HCT116 (cell line): ENCODE measurements around the gene NEDD4.

Experiments
- CEBPB ChIP-seq: IDR thresholded peaks from 2 replicates; pipeline ENCODE4 v1.6.1; 2012; ENCODE audit warnings: low read depth
- CTCF ChIP-seq, 3 experiments: fragments of 200-600 bp in 1 of 3; sonication (generic) in 1 of 3; IDR thresholded peaks in 2 of 3; conservative IDR thresholded peaks in 1 of 3; 2 replicates each; pipeline ENCODE4 v1.5.1; 2012 to 2017; ENCODE audit warnings: low read depth in 2 of 3, low read length in 2 of 3, antibody characterized with exemption in 1 of 3, borderline replicate concordance in 1 of 3, control low read depth in 1 of 3, mild to moderate bottlenecking in 1 of 3, mixed read lengths in 1 of 3, mixed run types in 1 of 3, moderate library complexity in 1 of 3; ENCODE audit not compliant: insufficient read depth in 1 of 3
- EZH2 ChIP-seq: fragments of 200-600 bp; sonication (generic); IDR thresholded peaks from 2 replicates; pipeline ENCODE4 v1.6.1; 2017; ENCODE audit warnings: antibody characterized with exemption, mixed run types
- POLR2A ChIP-seq: IDR thresholded peaks from 2 replicates; pipeline ENCODE4 v1.7.0; 2011; ENCODE audit warnings: borderline replicate concordance; ENCODE audit not compliant: insufficient read depth, insufficient read length; ENCODE audit errors: extremely low read depth
- POLR2AphosphoS5 ChIP-seq: IDR thresholded peaks from 2 replicates; pipeline ENCODE4 v1.6.1; 2011; ENCODE audit warnings: mild to moderate bottlenecking, low read depth, low read length, moderate library complexity

GRCh38 chr15:56038707-56039106, 45.3 kb upstream of the NEDD4 start:
- TF ChIP-seq CEBPB (no peak), POLR2AphosphoS5 (no peak), EZH2 (no peak), CTCF (IDR thresholded peaks at IDR 0.05 in 2 of 3, conservative IDR thresholded peaks at IDR 0.05 in 1 of 3; ENCODE audit: borderline replicate concordance in 1 of 3, insufficient read depth in 1 of 3, low read depth in 2 of 3, low read length in 2 of 3) (no peak), POLR2A (no peak)
